Measurements from ENCODE around the gene COL13A1. TPM values are rescaled to one million over a fixed set of nuclear protein-coding genes. Genes with fewer than 3 reads are reported as not detected.

COL13A1 gene
- total RNA-seq, 2 experiments from 2014 or later = not detected

- Mint-ChIP-seq H3K9me3 (no peaks in the 10 kb centered on the region), H3K4me3 (no peak overlapping the region), H3K36me3 (no peaks in the 10 kb centered on the region), H3K4me1 (ENCODE audit: low read depth) (no peaks in the 10 kb centered on the region), H3K27ac (no peak overlapping the region), H3K27me3 (no peaks in the 10 kb centered on the region)
- DNase-seq = no peak
- CTCF ChIA-PET = interaction anchor here (0.8 to 2.7 kb wide), 2 partner anchors 19 to 176 kb away, joined by 5 to 10 read pairs; no protein-coding TSS in a partner anchor
- POLR2A ChIA-PET = no interaction called here
- intact Hi-C loops (cut with micrococcal nuclease) = no loop called here
Measured at GRCh38 chr10:69939481-69939880, 137.8 kb downstream of the COL13A1 start.

GRCh38 chr10:69941730-69942129 is 140.0 kb downstream of the COL13A1 start:
- no peak for DNase-seq
- Mint-ChIP-seq H3K4me3 (no peak overlapping the region), H3K27ac (no peak overlapping the region), H3K4me1 (ENCODE audit: low read depth) (no peaks in the 10 kb centered on the region), H3K36me3 (no peaks in the 10 kb centered on the region), H3K9me3 (no peaks in the 10 kb centered on the region), H3K27me3 (no peaks in the 10 kb centered on the region)
- CTCF ChIA-PET = no interaction called here
- intact Hi-C loops (cut with micrococcal nuclease) = no loop called here
- POLR2A ChIA-PET = no interaction called here

- no peak for DNase-seq
- Mint-ChIP-seq H3K4me1 (ENCODE audit: low read depth) (no peaks in the 10 kb centered on the region), H3K9me3 (no peaks in the 10 kb centered on the region), H3K4me3 (no peak overlapping the region), H3K36me3 (no peaks in the 10 kb centered on the region), H3K27me3 (no peaks in the 10 kb centered on the region), H3K27ac (no peak overlapping the region)
- intact Hi-C loops (cut with micrococcal nuclease) = no loop called here
- POLR2A ChIA-PET = no interaction called here
- CTCF ChIA-PET = interaction anchor here (1.4 kb wide), 1 partner anchor 15 kb away, joined by 5 read pairs; no protein-coding TSS in a partner anchor
Measured at GRCh38 chr10:69943292-69943820, 141.7 kb downstream of the COL13A1 start.

- Mint-ChIP-seq H3K9me3 (no peaks in the 10 kb centered on the region), H3K36me3 (no peaks in the 10 kb centered on the region), H3K4me1 (ENCODE audit: low read depth) (no peaks in the 10 kb centered on the region), H3K4me3 (no peak overlapping the region), H3K27ac (no peak overlapping the region), H3K27me3 (no peaks in the 10 kb centered on the region)
- POLR2A ChIA-PET = no interaction called here
- intact Hi-C loops (cut with micrococcal nuclease) = no loop called here
- DNase-seq = no peak
- CTCF ChIA-PET = no interaction called here
Measured at GRCh38 chr10:69944761-69945160, 143.1 kb downstream of the COL13A1 start.

- peaks cover 2% of the 10 kb centered on the region for H3K27me3 Mint-ChIP-seq
- ChIA-PET CTCF (no interaction called here), POLR2A (no interaction called here)
- H3K9me3 Mint-ChIP-seq = no peaks in the 10 kb centered on the region
- no peak for DNase-seq
- H3K27ac Mint-ChIP-seq = no peak overlapping the region
- no peaks in the 10 kb centered on the region for H3K4me1 Mint-ChIP-seq (ENCODE audit: low read depth)
- no peaks in the 10 kb centered on the region for H3K36me3 Mint-ChIP-seq
- H3K4me3 Mint-ChIP-seq = no peak overlapping the region
- intact Hi-C loops (cut with micrococcal nuclease) = no loop called here
Measured at GRCh38 chr10:69948261-69948660, 146.6 kb downstream of the COL13A1 start.

GRCh38 chr10:69949770-69950169 is 148.1 kb downstream of the COL13A1 start:
- CTCF ChIA-PET = interaction anchor here (1.1 to 1.7 kb wide), 2 partner anchors 8 to 10 kb away, joined by 5 to 6 read pairs; no protein-coding TSS in a partner anchor

GRCh38 chr10:69951658-69952057 is 150.0 kb downstream of the COL13A1 start:
- peaks cover 7% of the 10 kb centered on the region for H3K27me3 Mint-ChIP-seq
- no peaks in the 10 kb centered on the region for H3K36me3 Mint-ChIP-seq
- H3K4me3 Mint-ChIP-seq = no peak overlapping the region
- CTCF ChIA-PET = no interaction called here
- intact Hi-C loops (cut with micrococcal nuclease) = no loop called here
- H3K27ac Mint-ChIP-seq = no peak overlapping the region
- no peak for DNase-seq
- H3K4me1 Mint-ChIP-seq (ENCODE audit: low read depth) = no peaks in the 10 kb centered on the region
- H3K9me3 Mint-ChIP-seq = no peaks in the 10 kb centered on the region
- POLR2A ChIA-PET = no interaction called here

More at GRCh38 chr10:69949770-69950169, 148.1 kb downstream of the COL13A1 start:
- POLR2A ChIA-PET = no interaction called here
- Mint-ChIP-seq H3K9me3 (no peaks in the 10 kb centered on the region), H3K27me3 (peaks cover 2% of the 10 kb centered on the region), H3K4me1 (ENCODE audit: low read depth) (no peaks in the 10 kb centered on the region), H3K27ac (no peak overlapping the region), H3K4me3 (no peak overlapping the region), H3K36me3 (no peaks in the 10 kb centered on the region)
- intact Hi-C loops (cut with micrococcal nuclease) = no loop called here
- no peak for DNase-seq

- no peaks in the 10 kb centered on the region for H3K4me1 Mint-ChIP-seq (ENCODE audit: low read depth)
- no peaks in the 10 kb centered on the region for H3K9me3 Mint-ChIP-seq
- H3K4me3 Mint-ChIP-seq = no peak overlapping the region
- no peak overlapping the region for H3K27ac Mint-ChIP-seq
- ChIA-PET POLR2A (interaction anchor here (0.5 kb wide), 1 partner anchor 50 kb away, joined by 4 read pairs; no protein-coding TSS in a partner anchor), CTCF (interaction anchor here (1.2 kb wide), 1 partner anchor 38 kb away, joined by 3 read pairs; no protein-coding TSS in a partner anchor)
- H3K36me3 Mint-ChIP-seq = no peaks in the 10 kb centered on the region
- DNase-seq = no peak
- intact Hi-C loops (cut with micrococcal nuclease) = no loop called here
- peaks cover 7% of the 10 kb centered on the region for H3K27me3 Mint-ChIP-seq
Measured at GRCh38 chr10:69952069-69952800, 150.5 kb downstream of the COL13A1 start.

GRCh38 chr10:69952821-69953221 is 151.1 kb downstream of the COL13A1 start:
- POLR2A ChIA-PET = interaction anchor here (0.5 kb wide), 1 partner anchor 49 kb away, joined by 4 read pairs; no protein-coding TSS in a partner anchor
- H3K27ac Mint-ChIP-seq = no peak overlapping the region

GRCh38 chr10:69953851-69954250 is 152.1 kb downstream of the COL13A1 start:
- Mint-ChIP-seq H3K36me3 (no peaks in the 10 kb centered on the region), H3K9me3 (no peaks in the 10 kb centered on the region), H3K27ac (no peak overlapping the region), H3K27me3 (peaks cover 9% of the 10 kb centered on the region), H3K4me1 (ENCODE audit: low read depth) (no peaks in the 10 kb centered on the region), H3K4me3 (no peak overlapping the region)
- ChIA-PET CTCF (interaction anchor here (1.1 to 1.2 kb wide), 2 partner anchors 19 to 39 kb away, joined by 3 read pairs; no protein-coding TSS in a partner anchor), POLR2A (no interaction called here)
- DNase-seq = no peak
- intact Hi-C loops (cut with micrococcal nuclease) = no loop called here

More at GRCh38 chr10:69952821-69953221, 151.1 kb downstream of the COL13A1 start:
- DNase-seq = no peak
- CTCF ChIA-PET = interaction anchor here (1.2 kb wide), 1 partner anchor 38 kb away, joined by 3 read pairs; no protein-coding TSS in a partner anchor
- Mint-ChIP-seq H3K4me1 (ENCODE audit: low read depth) (no peaks in the 10 kb centered on the region), H3K9me3 (no peaks in the 10 kb centered on the region), H3K4me3 (no peak overlapping the region), H3K27me3 (peaks cover 7% of the 10 kb centered on the region), H3K36me3 (no peaks in the 10 kb centered on the region)
- intact Hi-C loops (cut with micrococcal nuclease) = no loop called here

- POLR2A ChIA-PET = no interaction called here
- CTCF ChIA-PET = no interaction called here
- no peaks in the 10 kb centered on the region for H3K4me1 Mint-ChIP-seq (ENCODE audit: low read depth)
- no peak overlapping the region for H3K4me3 Mint-ChIP-seq
- H3K27ac Mint-ChIP-seq = no peak overlapping the region
- H3K27me3 Mint-ChIP-seq = peaks cover 9% of the 10 kb centered on the region
- intact Hi-C loops (cut with micrococcal nuclease) = no loop called here
- H3K9me3 Mint-ChIP-seq = no peaks in the 10 kb centered on the region
- H3K36me3 Mint-ChIP-seq = no peaks in the 10 kb centered on the region
- no peak for DNase-seq
Measured at GRCh38 chr10:69955211-69955805, 153.6 kb downstream of the COL13A1 start.

GRCh38 chr10:69955897-69956740 is 154.4 kb downstream of the COL13A1 start:
- H3K9me3 Mint-ChIP-seq = no peaks in the 10 kb centered on the region

More at GRCh38 chr10:69955897-69956740, 154.4 kb downstream of the COL13A1 start:
- ChIA-PET CTCF (no interaction called here), POLR2A (no interaction called here)
- Mint-ChIP-seq H3K4me3 (no peak overlapping the region), H3K4me1 (ENCODE audit: low read depth) (no peaks in the 10 kb centered on the region), H3K27me3 (peaks cover 9% of the 10 kb centered on the region), H3K36me3 (no peaks in the 10 kb centered on the region), H3K27ac (no peak overlapping the region)
- intact Hi-C loops (cut with micrococcal nuclease) = no loop called here
- DNase-seq = no peak

Measured in activated CD4-positive, alpha-beta memory T cell treated with anti-CD3 and anti-CD28 coated beads for 36 hours (primary cell).